ENCODE results near the gene DNAAF1.
"Not testable (repeated sequence)": the region's sequence is repeated elsewhere in the genome, so short reads cannot be mapped to it uniquely, and the experiment has no call there.

Gene DNAAF1

DNA sequence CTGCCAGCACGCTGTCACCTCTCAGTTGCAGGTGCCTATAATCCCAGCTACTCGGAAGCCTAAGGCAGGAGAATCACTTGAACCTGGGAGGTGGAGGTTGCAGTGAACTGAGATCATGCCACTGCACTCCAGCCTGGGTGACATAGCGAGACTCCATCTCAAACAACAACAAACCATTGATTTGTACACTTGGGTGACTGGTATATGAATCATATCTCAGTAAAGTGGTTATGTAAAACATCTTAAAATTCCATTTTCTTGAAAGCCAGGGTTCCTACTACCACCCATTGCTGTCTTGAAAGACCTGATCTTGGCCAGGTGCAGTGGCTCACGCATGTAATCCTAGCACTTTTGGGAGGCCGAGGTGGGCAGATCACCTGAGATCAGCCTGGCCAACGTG is 60.0 kb downstream of the DNAAF1 start:
- not testable (repeated sequence) for H3K4me3 ChIP-seq (ENCODE audit: low read depth, low read length)

DNA sequence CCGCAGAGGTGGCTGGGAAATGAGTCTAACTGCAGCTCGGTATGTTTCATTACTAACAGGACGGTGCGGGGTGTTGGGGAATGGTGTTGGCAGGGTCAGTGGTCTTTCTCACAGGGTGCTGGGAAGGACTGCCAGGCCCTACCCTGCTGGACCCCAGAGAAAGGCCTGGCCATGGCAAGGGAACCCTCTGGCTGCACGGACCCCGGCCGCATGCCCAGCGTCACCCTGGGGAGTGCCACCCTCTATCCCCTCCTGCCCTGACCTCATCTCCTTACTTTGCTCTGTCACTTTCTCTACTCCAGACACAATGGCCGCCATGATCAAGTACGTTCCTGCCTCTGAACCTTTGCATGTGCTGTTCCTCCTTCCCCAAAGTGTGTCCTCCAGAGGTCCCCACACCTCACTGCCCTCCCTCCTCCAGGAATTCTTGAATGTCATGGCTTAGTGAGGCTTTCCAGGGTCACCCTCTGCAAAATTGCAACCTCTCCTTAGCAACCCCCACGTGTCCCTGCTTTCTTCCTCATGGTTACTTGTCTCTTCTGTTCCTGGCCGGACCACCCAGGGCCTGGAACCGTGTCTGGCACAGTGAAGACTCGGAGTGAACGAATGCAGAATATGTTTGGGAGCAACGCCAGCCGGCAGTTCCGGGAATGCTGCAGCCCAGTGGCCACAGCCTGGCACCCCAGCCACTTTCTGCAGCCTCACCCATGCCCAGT is 61.0 kb downstream of the DNAAF1 start:
- H3K4me3 ChIP-seq (ENCODE audit: low read depth, low read length) = no peak overlapping the region

DNA sequence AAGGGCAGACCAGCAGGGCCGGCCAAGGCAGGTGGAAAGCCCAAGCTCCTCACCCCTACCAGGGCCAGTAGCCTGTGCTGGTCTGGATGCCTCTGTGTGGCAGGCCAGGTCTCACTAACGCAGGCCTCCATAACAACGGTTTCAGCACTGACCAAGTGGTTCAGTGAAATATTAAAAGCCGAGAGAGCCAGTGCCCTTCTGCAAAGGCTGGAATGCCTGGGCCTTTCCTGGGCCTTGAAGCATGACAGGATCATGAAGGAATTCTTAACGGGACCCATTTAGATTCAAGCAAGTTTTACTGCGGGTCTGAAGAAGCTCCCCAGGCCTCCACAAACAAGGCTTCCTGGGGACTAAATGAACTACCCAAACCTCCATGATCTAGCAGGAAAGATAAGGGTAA is 62.1 kb downstream of the DNAAF1 start:
- no peak overlapping the region for H3K4me3 ChIP-seq (ENCODE audit: low read depth, low read length)

DNA sequence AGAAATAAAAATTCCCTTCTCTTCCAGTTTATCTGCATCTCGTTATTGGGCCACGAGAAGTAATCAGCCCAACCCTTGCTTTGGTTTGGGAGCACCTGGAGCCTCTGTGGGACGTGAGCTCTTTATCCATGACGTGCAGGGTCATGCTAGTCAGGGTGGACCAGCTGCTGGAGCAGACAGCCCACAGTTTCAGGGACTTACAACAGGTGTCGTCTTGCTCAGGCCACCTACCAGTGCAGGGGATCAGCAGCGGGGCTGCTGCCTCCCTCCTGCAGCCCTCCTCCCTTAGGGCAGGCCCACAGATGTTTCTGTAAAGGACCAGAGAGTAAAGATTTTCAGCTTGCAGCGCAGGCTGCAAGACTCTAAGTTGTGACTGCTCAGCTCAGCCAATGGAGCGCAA is 62.8 kb downstream of the DNAAF1 start:
- no peak overlapping the region for H3K4me3 ChIP-seq (ENCODE audit: low read depth, low read length)

DNA sequence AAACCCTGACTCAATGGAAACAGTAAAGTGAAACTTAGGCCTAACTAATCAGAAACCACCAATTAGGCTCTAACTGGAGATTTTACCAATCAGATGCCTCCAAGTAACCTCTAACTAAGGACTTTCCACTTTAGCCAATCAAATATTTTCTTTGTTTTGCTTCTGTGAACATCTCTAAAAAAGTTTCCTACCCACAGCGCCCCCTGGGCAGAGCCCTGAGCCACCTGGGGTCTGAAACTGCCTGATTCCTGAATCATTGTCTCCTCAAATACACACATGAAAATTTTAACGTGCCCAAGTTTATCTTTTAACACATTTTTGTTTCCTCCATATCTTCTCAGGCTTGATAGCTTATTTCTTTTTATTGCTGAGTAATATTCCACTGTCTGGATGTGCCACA is 64.9 kb downstream of the DNAAF1 start:
- H3K4me3 ChIP-seq (ENCODE audit: low read depth, low read length) = no peak overlapping the region

DNA sequence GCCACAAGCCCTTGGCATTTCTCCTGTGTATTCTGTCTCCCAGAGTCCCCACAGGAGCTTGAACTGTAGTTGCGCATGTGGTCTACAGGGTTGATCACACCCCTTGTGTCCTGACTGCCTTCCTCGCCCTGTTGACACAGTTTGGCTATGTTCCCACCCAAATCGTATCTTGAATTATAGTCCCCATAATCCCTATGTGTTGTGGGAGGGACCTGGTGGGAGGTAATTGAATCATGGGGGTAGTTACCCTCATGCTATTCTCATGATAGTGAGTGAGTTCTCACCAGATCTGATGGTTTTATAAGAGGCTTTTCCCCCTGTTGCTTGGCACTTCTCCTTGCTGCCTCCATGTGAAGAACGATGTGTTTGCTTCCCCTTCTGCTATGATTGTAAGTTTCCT is 67.0 kb downstream of the DNAAF1 start:
- no peak overlapping the region for H3K4me3 ChIP-seq (ENCODE audit: low read depth, low read length)

DNA sequence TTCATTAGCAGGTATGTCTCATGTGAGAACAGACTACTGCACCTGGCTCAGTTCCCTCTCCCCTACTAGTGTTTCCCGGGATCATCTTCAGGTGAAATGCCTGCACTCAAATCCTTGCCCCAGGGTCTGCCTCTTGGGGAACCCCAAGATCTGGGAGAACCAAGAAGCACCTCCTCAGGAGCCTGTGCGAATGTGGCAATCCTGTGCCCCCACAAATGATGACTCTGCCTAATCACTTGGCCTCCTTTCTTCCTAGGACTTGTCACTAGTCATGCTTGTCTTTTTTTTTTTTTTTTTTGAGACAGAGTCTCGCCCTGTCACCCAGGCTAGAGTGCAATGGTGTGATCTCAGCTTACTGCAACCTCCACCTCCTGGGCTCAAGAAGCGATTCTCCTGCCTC is 67.5 kb downstream of the DNAAF1 start:
- no peak overlapping the region for H3K4me3 ChIP-seq (ENCODE audit: low read depth, low read length)

DNA sequence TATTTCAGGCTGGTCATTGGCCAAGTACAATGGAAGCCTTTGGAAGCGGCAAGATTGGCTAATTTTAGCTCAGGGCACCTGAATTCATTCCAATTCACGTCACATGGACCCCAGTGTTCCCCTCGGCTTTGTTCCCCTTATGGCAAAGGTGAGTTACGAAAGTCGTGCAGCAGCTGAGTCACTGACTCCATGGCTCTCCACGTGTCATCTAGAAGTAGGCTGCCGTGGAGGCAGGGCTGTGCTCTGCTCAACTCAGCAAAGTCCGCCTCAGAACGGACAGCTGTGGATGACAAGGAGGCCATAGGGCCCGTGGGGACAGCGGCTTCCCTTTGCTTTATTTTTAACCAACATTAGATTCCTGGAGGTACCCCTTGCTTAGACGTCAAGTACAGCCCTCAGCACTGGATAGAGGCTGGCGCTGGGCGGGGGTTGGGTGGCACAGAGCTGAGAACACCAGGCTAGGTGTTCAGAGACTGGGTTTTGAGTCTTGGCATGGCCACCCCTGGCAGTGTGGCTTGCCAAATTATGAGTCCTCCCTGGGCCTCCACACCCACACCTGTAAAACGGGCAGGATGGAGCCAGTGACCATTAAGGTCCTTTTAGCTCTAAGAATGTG is 69.5 kb downstream of the DNAAF1 start:
- H3K4me3 ChIP-seq (ENCODE audit: low read depth, low read length) = no peak overlapping the region

DNA sequence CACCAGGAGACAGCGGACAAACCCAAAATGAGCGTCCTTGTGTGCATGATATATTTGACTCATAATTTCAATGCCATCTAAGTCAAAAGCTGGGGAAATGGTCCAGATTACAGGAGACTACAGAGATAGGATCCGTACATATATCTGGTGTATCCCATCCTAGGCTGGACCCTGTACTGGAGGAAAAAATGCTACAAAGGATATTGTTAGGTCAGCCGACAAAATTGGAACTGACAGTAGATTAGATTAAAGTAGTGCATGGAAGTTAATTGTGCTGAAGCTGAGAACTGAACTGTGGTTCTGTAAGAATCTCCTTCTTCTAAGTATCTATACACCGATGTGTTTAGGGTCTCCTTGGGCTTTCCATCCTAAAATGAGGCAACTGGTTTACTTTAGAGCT is 70.4 kb downstream of the DNAAF1 start:
- H3K4me3 ChIP-seq (ENCODE audit: low read depth, low read length) = no peak overlapping the region

DNA sequence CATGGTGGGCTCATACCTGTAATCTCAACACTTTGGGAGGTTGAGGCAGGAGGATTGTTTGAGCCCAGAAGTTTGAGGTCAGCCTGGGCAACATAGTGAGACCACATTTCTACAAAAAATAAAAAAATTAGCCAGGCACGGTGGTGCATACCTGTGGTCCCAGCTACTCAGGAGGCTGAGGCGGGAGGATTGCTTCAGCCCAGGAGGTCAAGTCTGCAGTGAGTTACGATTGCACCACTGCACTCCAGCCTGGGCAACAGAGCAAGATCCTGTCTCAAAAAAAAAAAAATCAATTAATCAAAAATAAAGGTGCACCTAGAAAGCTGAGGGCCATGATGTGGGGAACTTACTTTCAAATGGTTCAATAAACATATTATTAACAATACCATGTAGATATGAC is 71.0 kb downstream of the DNAAF1 start:
- H3K4me3 ChIP-seq (ENCODE audit: low read depth, low read length) = not testable (repeated sequence)

DNA sequence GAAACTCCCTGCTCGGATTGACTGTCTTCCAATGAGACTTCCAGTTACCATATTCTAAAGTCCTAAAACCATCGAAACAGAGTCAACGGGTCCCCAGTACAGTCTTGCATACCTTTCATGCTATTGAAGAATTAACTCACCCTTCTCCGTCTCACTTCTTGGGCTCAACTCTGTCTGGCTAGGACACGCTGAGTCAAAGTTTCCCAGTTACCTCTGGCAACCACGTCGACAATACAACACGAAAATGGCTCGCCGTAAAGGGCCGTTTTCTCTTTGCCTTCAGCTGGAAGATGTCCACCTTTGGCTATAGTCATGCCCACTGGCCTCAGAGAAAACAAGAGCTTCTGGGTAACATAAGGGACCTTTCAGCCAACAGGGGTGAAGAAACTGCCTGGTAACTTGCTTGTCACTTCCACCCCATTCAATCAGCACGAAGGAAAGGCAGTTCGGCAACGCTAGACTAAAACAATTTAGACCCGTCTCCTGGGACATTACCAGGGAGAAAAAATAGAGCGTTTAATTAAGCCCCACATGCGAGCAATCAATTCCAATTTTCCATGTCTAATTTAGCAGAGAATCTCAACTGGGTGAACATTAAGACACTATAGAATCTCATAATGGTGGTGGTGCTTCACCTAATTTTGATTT is 73.2 kb downstream of the DNAAF1 start:
- no peak overlapping the region for H3K4me3 ChIP-seq (ENCODE audit: low read depth, low read length)

DNA sequence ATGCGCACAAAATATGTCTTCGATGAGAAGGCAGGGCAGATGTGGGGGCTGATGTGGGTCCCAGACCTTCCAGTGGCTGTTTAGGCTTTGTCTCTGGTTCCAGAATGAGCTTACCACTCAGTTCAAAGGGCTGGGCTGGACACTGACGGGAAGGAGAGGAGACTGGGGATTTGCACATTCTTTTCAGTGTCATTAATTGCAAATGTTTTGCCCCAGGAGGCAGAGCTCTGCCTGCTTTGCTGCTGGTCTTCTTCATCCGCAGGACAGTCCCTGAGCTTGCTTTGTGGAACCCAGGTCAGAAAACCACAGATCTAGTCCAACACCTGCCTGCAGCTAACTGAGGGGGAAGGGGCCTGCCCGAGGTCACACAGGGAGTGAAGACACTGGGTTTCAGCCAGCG is 73.8 kb downstream of the DNAAF1 start:
- no peak overlapping the region for H3K4me3 ChIP-seq (ENCODE audit: low read depth, low read length)

DNA sequence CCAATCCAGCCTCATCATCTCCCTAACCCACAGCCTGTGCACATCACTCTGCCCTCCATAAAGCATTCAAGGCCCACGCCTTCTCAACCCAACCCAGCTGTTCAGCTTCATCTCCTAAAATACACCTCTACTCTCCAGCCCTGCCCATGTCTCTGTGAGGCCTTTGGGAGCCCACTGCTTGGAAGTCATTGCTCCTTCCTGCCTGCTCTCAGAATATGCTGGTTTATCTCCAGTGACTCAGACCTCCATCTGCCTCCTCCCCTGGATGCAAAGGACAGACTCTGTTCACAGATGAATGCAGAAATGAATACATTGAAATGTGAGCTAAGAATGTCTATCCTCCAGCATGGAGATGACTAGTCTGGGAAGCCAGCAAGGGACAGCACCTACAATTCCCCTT is 75.7 kb downstream of the DNAAF1 start:
- no peak overlapping the region for H3K4me3 ChIP-seq (ENCODE audit: low read depth, low read length)

DNA sequence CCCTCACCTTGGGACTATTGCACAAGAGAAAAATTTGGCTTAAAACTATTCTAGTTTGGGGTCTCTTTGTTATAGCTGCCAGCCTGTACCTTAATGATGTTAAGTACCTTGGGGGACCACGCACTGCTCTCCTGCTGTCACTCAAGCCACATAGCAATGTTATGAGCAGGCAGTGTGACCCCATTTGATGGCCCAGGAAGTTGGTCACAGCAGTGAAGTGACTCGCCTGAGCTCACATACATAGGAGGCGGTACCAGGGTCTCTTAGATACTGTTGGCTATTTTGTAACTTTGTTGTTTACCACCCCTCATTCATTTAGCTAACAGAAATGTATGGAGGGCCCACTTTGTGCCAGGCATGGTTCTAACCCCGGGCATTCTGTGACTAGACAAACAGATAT is 78.3 kb downstream of the DNAAF1 start:
- H3K4me3 ChIP-seq (ENCODE audit: low read depth, low read length) = no peak overlapping the region

DNA sequence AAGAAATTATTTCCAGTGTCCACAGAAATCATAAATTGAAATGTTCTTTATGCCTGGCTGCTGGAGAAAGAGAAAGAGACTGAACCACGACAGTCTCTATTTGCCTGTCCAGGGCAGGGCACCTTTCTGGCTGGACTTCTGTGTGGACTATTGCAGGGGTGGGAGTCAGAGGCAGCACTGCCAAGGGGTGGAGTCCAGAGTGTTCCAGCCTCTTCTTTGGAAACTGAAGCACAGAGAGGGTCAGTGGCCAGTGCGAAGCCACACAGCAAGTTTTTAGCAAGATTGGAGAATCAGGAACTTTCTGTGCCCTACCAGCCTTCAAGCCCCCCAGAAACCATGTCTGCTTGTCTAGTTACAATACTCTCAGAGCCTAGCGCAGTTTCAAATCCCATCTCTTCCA is 79.4 kb downstream of the DNAAF1 start:
- H3K4me3 ChIP-seq (ENCODE audit: low read depth, low read length) = no peak overlapping the region

DNA sequence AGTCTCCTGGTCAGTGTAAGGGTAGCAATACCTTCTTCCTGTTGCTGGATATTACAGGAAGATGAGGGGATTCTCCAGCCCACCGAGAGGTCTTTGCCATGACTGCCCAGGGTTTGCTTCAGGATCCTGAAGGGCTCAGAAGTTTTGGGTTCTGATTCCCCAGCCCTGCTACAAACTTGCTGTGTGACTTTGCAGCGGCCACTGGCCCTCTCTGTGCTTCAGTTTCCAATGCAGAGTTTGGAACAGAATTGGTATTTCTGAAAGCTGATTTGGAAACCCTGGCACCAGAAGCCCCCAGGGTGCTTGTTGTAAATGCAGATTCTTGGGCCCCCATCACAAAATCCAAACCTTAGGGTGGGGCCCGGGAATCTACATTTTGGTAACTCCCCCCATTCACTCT is 80.0 kb downstream of the DNAAF1 start:
- H3K4me3 ChIP-seq (ENCODE audit: low read depth, low read length) = no peak overlapping the region

DNA sequence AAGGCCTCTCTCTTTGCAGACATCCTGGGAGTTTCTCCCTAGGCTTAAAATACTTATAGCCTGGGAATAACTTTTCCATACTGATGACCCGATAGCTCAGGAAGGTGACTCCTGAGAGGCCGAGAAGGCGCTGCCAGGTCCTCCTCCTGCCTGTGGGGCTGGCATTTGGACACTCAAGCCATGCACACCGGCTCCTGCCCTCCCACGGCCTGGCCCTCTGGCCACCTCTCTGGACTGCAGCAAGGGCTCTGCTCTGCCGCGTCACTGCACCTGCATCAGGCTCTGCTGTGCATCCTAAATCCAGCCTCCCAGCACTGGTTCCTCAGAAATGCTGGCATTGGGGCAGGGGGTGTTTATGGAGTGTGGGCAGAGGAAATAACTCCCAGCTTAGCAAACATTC is 80.5 kb downstream of the DNAAF1 start:
- no peak overlapping the region for H3K4me3 ChIP-seq (ENCODE audit: low read depth, low read length)

DNA sequence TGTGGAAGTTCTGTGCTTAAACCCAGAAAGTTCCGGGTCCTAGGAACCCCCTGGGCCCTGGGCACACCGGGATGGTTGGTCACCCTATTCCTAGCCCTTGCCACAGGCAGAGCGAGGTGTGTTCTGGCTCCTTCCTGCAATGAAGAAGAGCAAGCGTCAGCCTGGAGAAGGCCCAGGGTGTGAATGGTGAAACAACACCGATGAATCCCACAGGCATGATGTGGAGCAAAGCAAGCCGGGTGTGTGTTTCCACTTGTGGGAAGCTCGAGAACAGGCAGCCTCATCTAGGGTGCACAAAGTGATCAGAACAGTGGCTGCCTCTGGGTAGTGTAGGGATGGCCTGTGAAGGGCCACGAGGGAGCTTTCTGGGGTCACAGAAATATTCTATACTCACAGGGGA is 80.9 kb downstream of the DNAAF1 start:
- no peak overlapping the region for H3K4me3 ChIP-seq (ENCODE audit: low read depth, low read length)

All from iPS-11a (cell line).